OCI-LY7 (cell line): ENCODE data around the gene MIGA1.

ENCODE experiments used
- CTCF ChIP-seq: fragments of 200-600 bp; sonication (generic); conservative IDR thresholded peaks from 2 replicates; pipeline ENCODE4 v1.5.1; 2014; ENCODE audit warnings: mild to moderate bottlenecking, antibody characterized with exemption, low read length, moderate library complexity, mixed read lengths
- EZH2phosphoT487 ChIP-seq: fragments of 200-600 bp; sonication (generic); IDR thresholded peaks from 2 replicates; pipeline ENCODE4 v1.6.1; 2018; ENCODE audit warnings: low read depth, borderline replicate concordance, mild to moderate bottlenecking, mixed run types, antibody characterized with exemption, low read length, moderate library complexity, mixed read lengths

DNA sequence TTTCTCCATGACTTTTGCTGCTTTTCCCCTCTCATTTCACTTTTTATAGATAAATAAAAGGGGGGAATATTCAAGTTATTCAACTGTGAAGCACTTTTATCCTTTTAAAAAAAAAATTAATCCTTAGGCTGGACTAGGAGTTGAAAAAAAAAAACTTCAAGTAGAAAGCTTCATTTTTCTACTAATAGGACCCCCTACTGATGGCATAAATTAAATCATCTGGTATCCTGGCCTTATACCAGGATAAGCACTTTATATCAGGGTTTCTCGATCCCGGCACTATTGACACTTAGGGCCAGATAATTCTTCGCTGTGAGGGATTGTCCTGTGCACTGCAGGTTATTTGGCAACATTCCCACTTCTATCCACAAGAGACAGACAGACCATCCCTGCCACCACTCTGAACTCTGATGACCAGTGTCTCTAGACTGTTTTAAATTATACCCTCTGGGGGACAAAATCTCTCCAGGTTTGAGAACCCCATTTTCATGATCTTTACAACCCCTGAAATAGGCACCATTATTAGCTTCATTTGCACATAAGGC, 37.4 kb upstream of the MIGA1 start:
- no peak for TF ChIP-seq CTCF
- TF ChIP-seq EZH2phosphoT487: no peak
